OCI-LY1 (cell line): Measurements from ENCODE around the gene ENDOU.

Source experiments
- H2AFZ ChIP-seq: fragments of 200-600 bp; sonication (generic), shearing (Covaris generic); 2 replicates; pipeline ENCODE4 v1.6.0; 2014; ENCODE audit warnings: antibody characterized with exemption, mild to moderate bottlenecking, low read length
- H3F3A ChIP-seq: fragments of 200-600 bp; sonication (generic), shearing (Covaris generic); 2 replicates; pipeline ENCODE4 v1.6.0; 2014; ENCODE audit warnings: mild to moderate bottlenecking, antibody characterized with exemption, low read length, moderate library complexity; ENCODE audit not compliant: insufficient read depth
- H3K27ac ChIP-seq: fragments of 200-600 bp; sonication (generic); 2 replicates; pipeline ENCODE4 v1.5.1; 2014; ENCODE audit warnings: low read length, mixed run types, mild to moderate bottlenecking, low read depth; ENCODE audit not compliant: poor library complexity, severe bottlenecking
- H3K27me3 ChIP-seq: fragments of 200-600 bp; sonication (generic); 2 replicates; pipeline ENCODE4 v1.6.0; 2014; ENCODE audit warnings: antibody characterized with exemption, mild to moderate bottlenecking, low read length, moderate library complexity; ENCODE audit not compliant: insufficient read depth
- H3K36me3 ChIP-seq: fragments of 200-600 bp; sonication (generic); 2 replicates; pipeline ENCODE4 v1.6.1; 2014; ENCODE audit warnings: mild to moderate bottlenecking, antibody characterized with exemption, low read length, moderate library complexity, mixed read lengths; ENCODE audit not compliant: insufficient read depth
- H3K4me1 ChIP-seq: fragments of 200-600 bp; sonication (generic); 2 replicates; pipeline ENCODE4 v1.5.1; 2014; ENCODE audit warnings: mild to moderate bottlenecking, low read length, moderate library complexity; ENCODE audit not compliant: insufficient read depth, severe bottlenecking
- H3K4me2 ChIP-seq: fragments of 200-600 bp; sonication (generic), shearing (Covaris generic); 2 replicates; pipeline ENCODE4 v1.6.1; 2014; ENCODE audit warnings: low read length
- H3K4me3 ChIP-seq: fragments of 200-600 bp; sonication (generic); 2 replicates; pipeline ENCODE4 v1.5.1; 2014; ENCODE audit warnings: low read length, low read depth, mild to moderate bottlenecking, mixed read lengths; ENCODE audit not compliant: poor library complexity, severe bottlenecking
- H3K79me2 ChIP-seq: fragments of 200-600 bp; shearing (Covaris generic); 2 replicates; pipeline ENCODE4 v1.6.1; 2016; ENCODE audit warnings: mixed run types, low read length, mixed read lengths; ENCODE audit not compliant: insufficient read depth
- H3K9ac ChIP-seq: fragments of 200-600 bp; sonication (generic), shearing (Covaris generic); 2 replicates; pipeline ENCODE4 v1.6.1; 2014; ENCODE audit warnings: mild to moderate bottlenecking, low read length, mixed read lengths
- H3K9me2 ChIP-seq: fragments of 200-600 bp; sonication (generic), shearing (Covaris generic); 2 replicates; pipeline ENCODE4 v1.6.1; 2014; ENCODE audit warnings: low read depth, mild to moderate bottlenecking, low read length, mixed read lengths
- H3K9me3 ChIP-seq: fragments of 200-600 bp; shearing (Covaris generic); 2 replicates; pipeline ENCODE4 v1.6.1; 2014; ENCODE audit warnings: low read length, mixed read lengths
- H4K20me1 ChIP-seq: fragments of 200-600 bp; sonication (generic), shearing (Covaris generic); 2 replicates; pipeline ENCODE4 v1.6.0; 2016; ENCODE audit warnings: mild to moderate bottlenecking, low read length; ENCODE audit not compliant: insufficient read depth
- EZH2 ChIP-seq: fragments of 200-600 bp; sonication (generic), shearing (Covaris generic); IDR thresholded peaks from 2 replicates; pipeline ENCODE4 v1.8.0; 2017; ENCODE audit warnings: borderline replicate concordance, mixed run types, mild to moderate bottlenecking, antibody characterized with exemption, low read length, moderate library complexity, mixed read lengths
- TF ChIP-seq, protein P1 (sequence below): fragments of 200-600 bp; sonication (generic), shearing (Covaris generic); IDR thresholded peaks from 2 replicates; pipeline ENCODE4 v1.5.1; 2017; ENCODE audit warnings: mild to moderate bottlenecking, antibody characterized with exemption, low read length, moderate library complexity, mixed read lengths

Gene ENDOU

DNA sequence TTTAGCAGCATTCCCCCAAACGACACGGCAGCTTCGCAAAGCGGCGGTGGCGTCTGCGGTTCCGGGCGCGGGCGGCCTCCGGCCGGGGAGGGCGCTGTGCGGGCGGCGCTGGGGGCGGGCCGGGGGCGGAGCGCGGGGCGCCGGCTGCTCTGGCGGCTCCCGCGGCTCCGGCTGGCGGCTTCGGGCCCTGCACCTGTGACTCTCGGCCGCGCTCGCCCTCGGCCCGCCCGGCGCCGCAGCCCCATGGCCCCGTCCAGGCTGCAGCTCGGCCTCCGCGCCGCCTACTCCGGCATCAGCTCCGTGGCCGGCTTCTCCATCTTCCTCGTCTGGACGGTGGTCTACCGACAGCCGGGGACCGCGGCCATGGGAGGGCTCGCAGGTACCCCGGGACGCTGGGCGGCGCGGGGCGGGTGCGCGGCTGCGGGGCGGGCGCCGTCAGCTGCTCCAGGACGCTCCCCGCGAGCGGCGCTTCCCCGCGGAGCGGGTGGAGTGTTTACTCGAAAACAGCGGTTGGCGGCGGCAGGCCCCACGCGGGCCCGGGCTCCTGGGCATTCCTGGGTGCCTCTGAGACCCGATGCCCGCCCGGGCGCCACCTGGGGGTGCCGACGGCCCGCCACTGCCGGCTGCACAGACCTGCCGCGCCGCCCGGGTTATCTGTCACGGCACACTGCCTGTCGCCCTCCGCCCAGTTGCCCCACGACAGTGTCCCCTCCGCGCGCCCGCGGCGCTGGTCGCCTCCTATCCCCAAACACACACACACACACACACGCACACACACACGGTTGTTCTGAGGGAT is 48.0 kb upstream of the ENDOU start, which contains the start of gene SLC48A1:
Gene SLC48A1, plus strand, starts transcription at position 177 of the 796 bp plus-strand sequence. Its CDS starts 67 bp downstream, at position 244.
- Histone ChIP-seq H3K9me3 (no peaks in the 10 kb centered on the region), H3K36me3 (no peaks in the 10 kb centered on the region), H3K4me2 (peak within 1 kb of the TSS; percentile 80), H3K4me3 (peak within 1 kb of the TSS; percentile 80), H3F3A (no peaks in the 10 kb centered on the region), H3K79me2 (no peaks in the 10 kb centered on the region), H4K20me1 (no peaks in the 10 kb centered on the region), H3K27ac (no peak within 1 kb of the TSS), H3K9me2 (no peaks in the 10 kb centered on the region), H3K27me3 (no peaks in the 10 kb centered on the region), H3K4me1 (peaks cover 44% of the 10 kb centered on the region), H3K9ac (peak within 1 kb of the TSS; percentile 74), H2AFZ (0 out of 2 replicates have a peak within 1 kb of the TSS, but pooled peaks have one; percentile 38)
- TF ChIP-seq EZH2 = no peak
- TF ChIP-seq, protein P1, sequence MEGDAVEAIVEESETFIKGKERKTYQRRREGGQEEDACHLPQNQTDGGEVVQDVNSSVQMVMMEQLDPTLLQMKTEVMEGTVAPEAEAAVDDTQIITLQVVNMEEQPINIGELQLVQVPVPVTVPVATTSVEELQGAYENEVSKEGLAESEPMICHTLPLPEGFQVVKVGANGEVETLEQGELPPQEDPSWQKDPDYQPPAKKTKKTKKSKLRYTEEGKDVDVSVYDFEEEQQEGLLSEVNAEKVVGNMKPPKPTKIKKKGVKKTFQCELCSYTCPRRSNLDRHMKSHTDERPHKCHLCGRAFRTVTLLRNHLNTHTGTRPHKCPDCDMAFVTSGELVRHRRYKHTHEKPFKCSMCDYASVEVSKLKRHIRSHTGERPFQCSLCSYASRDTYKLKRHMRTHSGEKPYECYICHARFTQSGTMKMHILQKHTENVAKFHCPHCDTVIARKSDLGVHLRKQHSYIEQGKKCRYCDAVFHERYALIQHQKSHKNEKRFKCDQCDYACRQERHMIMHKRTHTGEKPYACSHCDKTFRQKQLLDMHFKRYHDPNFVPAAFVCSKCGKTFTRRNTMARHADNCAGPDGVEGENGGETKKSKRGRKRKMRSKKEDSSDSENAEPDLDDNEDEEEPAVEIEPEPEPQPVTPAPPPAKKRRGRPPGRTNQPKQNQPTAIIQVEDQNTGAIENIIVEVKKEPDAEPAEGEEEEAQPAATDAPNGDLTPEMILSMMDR = peak; percentile 26; the same call in 1 of the 2 replicates

DNA sequence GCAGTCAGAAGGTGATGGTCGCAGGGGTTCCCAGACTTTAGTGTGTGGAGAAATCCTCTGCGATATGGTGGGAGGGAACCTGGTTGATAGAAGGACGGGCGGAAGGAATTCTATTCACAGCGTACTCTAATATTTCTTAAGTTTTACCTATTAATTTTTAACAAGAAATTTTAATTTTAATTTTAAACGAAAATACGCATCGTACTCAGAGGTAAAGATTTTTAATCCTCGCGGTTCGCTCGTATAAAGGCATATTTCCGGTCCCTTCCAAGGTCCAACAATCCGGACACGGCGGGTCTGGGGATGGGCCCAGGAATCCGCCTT is 47.4 kb upstream of the ENDOU start:
- H4K20me1 ChIP-seq = no peaks in the 10 kb centered on the region
- no peaks in the 10 kb centered on the region for H3K79me2 ChIP-seq
- H3K9me3 ChIP-seq = no peaks in the 10 kb centered on the region
- H3K27me3 ChIP-seq = no peaks in the 10 kb centered on the region
- no peaks in the 10 kb centered on the region for H3K36me3 ChIP-seq
- no peak overlapping the region for H3K27ac ChIP-seq
- no peaks in the 10 kb centered on the region for H3F3A ChIP-seq
- 0 out of 2 replicates have a peak overlapping the region, but pooled peaks have one; percentile 38 for H2AFZ ChIP-seq
- no peak for TF ChIP-seq EZH2
- TF ChIP-seq, protein P1 = no peak
- peak overlapping the region; percentile 58 for H3K4me2 ChIP-seq
- H3K9me2 ChIP-seq = no peaks in the 10 kb centered on the region
- H3K4me3 ChIP-seq = peak overlapping the region; percentile 80
- peak overlapping the region; percentile 54; the same call in 1 of the 2 replicates for H3K9ac ChIP-seq
- H3K4me1 ChIP-seq = peaks cover 39% of the 10 kb centered on the region

DNA sequence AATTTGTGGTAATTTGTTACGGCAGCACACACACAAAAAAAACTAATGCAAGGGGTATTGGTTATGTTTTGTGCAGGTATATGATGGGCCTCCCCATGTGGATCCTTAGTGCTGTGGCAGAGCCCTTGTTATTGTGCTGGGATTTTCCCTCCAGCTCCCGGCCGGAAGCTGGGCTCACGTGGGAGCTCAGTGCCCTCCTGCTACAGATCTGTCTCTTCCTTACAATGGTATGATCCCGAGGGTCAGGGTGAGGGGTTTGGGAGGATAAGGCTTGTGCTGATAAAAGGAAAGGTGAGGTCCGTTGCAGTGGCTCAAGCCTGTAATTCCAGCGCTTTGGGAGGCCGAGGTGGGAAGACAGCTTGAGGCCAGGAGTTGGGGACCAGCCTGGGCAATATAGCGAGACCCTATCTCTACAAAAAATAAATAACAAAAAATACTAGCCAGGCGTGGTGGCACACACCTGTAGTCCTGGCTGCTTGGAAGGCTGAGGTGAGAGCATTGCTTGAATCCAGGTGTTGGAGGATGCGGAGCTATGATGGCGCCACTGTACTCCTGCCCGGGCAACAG is 46.9 kb upstream of the ENDOU start:
- H3K4me1 ChIP-seq = peaks cover 37% of the 10 kb centered on the region
- TF ChIP-seq, protein P1 = no peak
- no peak for TF ChIP-seq EZH2

More for the DNA sequence above, 46.9 kb upstream of the ENDOU start:
- Histone ChIP-seq H3K4me2 (peak overlapping the region; percentile 58; the same call in 1 of the 2 replicates), H3K27ac (no peak overlapping the region), H3K27me3 (no peaks in the 10 kb centered on the region), H3K36me3 (no peaks in the 10 kb centered on the region), H3K9me2 (no peaks in the 10 kb centered on the region), H3K79me2 (no peaks in the 10 kb centered on the region), H3K9ac (no peak overlapping the region), H3K4me3 (no peak overlapping the region), H4K20me1 (no peaks in the 10 kb centered on the region), H3K9me3 (no peaks in the 10 kb centered on the region), H2AFZ (no peak overlapping the region), H3F3A (no peaks in the 10 kb centered on the region)
